ENCODE measurements around the gene ANKRD13B. TPM values are rescaled to one million over a fixed set of nuclear protein-coding genes. Genes with fewer than 3 reads are reported as not detected.

Gene ANKRD13B
- total and polyA plus RNA-seq, 2 of the 13 experiments (the other 11 are each of a cell fraction or from before 2014, with no cell fraction given): 1.7 to 1.8 TPM

- TF ChIP-seq TGIF2 (CRISPR knock-in tag; IDR thresholded peaks at IDR 0.05): peak; percentile 35; the same call in 1 of the 2 replicates
- TF ChIP-seq ZNF75D (CRISPR knock-in tag; IDR thresholded peaks at IDR 0.05; ENCODE audit: borderline replicate concordance): no peak
- TF ChIP-seq TAF15 (IDR thresholded peaks at IDR 0.05; ENCODE audit: low read depth, low read length, poor library complexity, severe bottlenecking): no peak
- TF ChIP-seq ATF4 (CRISPR knock-in tag; IDR thresholded peaks at IDR 0.05): no peak
- no peak for TF ChIP-seq ZFP82 (CRISPR knock-in tag; IDR thresholded peaks at IDR 0.05; ENCODE audit: borderline replicate concordance)
- no peak for TF ChIP-seq ZNF407 (CRISPR knock-in tag; IDR thresholded peaks at IDR 0.05; ENCODE audit: not compliant biosample characterization)
- no peak for TF ChIP-seq ZNF367 (CRISPR knock-in tag; IDR thresholded peaks at IDR 0.05; ENCODE audit: borderline replicate concordance)
- no peak for TF ChIP-seq ZNF557 (CRISPR knock-in tag; IDR thresholded peaks at IDR 0.05)
- TF ChIP-seq KAT7 (CRISPR knock-in tag; IDR thresholded peaks at IDR 0.05; ENCODE audit: borderline replicate concordance): no peak
- TF ChIP-seq ZNF678 (CRISPR knock-in tag; IDR thresholded peaks at IDR 0.05): peak; percentile 49; the same call in 1 of the 2 replicates
- TF ChIP-seq U2AF2 (IDR thresholded peaks at IDR 0.05; ENCODE audit: low read depth, low read length): no peak
- TF ChIP-seq SP140L (CRISPR knock-in tag; IDR thresholded peaks at IDR 0.05; ENCODE audit: borderline replicate concordance): no peak
- no peak for TF ChIP-seq ZNF230 (CRISPR knock-in tag; IDR thresholded peaks at IDR 0.05)
- TF ChIP-seq ZNF550 (CRISPR knock-in tag; IDR thresholded peaks at IDR 0.05; ENCODE audit: borderline replicate concordance): no peak
- TF ChIP-seq DBP (CRISPR knock-in tag; IDR thresholded peaks at IDR 0.05; ENCODE audit: not compliant biosample characterization): no peak
- no peak for TF ChIP-seq ZNF44 (CRISPR knock-in tag; IDR thresholded peaks at IDR 0.05)
- no peak for TF ChIP-seq TFDP1 (CRISPR knock-in tag; IDR thresholded peaks at IDR 0.05; ENCODE audit: borderline replicate concordance)
Observed at GRCh38 chr17:29568331-29569244, 24.3 kb upstream of the ANKRD13B start, which contains the start of gene TP53I13 (continued).

Data from HepG2 (cell line).